ENCODE measurements around the gene CLDN16. TPM values are rescaled to one million over a fixed set of nuclear protein-coding genes. Genes with fewer than 3 reads are reported as not detected.

The CLDN16 gene
- under 0.01 TPM in 2 replicates for total RNA-seq

DNA sequence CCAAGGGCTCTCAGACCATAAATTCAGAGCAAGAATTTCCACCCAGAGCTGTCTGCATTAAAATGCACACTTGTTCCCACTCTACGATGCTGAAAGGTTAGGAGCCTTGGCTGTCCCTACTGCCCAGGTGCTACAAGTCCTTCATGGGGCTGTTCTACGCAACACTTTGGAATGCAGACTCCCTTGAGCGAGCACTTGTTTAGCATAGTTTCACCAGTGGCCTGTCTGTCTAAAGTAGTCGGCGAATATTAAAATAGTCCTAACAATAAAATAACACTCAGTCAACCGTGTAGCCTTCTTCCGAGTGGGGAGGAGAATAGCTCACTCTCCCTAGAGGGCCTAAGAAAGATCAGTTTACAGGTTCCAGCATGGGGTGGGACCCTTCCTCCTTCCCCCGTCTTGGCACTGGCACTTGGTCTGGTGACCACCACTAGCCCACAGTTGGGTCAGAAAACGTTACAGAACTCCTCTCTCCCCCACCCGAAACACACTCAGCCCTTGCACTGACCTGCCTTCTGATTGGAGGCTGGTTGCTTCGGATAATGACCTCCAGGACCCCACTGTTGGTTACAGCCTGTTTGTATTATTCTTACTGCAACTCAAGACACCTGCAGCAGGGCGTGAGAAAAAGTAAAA is at the start of gene CLDN16:
Gene CLDN16, plus strand, starts transcription at position 586 of the 636 bp plus-strand sequence. CDS start 167 bp downstream, outside the sequence.

DNA sequence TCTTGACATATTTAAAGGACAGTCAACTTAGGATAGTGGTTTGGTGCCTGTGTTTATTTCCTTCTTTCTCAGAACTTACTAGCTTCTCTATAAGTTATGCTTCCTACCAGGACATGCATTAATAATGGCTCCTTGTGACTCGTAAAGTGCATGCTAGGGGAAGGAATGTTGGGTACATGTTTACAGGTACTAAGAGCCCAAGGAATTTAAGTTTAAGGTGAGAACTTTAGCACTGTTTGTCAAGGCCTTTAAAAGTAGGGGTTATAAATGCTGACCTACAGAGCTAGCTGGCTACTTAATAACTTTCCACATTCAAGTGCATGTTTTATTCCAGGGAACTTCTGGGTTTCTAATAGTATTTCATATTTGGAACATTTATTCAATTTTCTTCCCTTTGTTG is 61.8 kb downstream of the CLDN16 start, which contains the start of gene TMEM207:
Gene TMEM207, minus strand, starts transcription at position 101 of the 400 bp plus-strand sequence. Its CDS starts 92 bp downstream, at position 9.

Other genes starting within 250 kb of the CLDN16 start
- 0.09 and 0.47 TPM in 2 replicates for gene CLDN1, start 65.7 kb upstream of the CLDN16 start, total RNA-seq
- gene TMEM207, start 61.7 kb downstream of the CLDN16 start, total RNA-seq = not detected in 2 replicates
- 4.9 and 28.1 TPM in 2 replicates for gene IL1RAP, start 125.9 kb downstream of the CLDN16 start, total RNA-seq